Measurements from ENCODE around the gene CLK3. TPM values are rescaled to one million over a fixed set of nuclear protein-coding genes. Genes with fewer than 3 reads are reported as not detected.

The CLK3 gene
- total RNA-seq, 2 experiments from 2014 or later = 118 to 124 TPM

- H3K27ac Mint-ChIP-seq = no peak overlapping the region
Observed at GRCh38 chr15:74604983-74605794, 10.4 kb upstream of the CLK3 start.

DNA sequence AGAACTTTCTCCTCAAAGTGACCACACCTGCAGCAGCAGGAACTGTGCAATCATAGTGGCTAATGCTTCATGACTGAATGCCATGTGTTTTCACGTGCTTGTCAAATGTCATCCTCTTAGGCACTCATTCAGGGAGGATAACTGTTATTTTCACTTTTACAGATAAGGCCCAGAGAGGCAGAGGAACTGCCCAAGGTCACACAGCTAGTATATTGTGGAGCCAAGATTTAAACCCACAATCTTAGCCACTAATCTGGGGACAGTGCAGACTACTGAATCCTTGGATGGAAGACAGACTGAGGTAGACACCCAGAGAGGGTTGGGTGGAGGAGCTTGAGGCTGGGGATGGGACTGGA lies 9.9 kb upstream of the CLK3 start:
- Mint-ChIP-seq H3K27me3 (no peaks in the 10 kb centered on the region), H3K36me3 (no peaks in the 10 kb centered on the region), H3K27ac (no peak overlapping the region), H3K4me1 (ENCODE audit: low read depth) (no peaks in the 10 kb centered on the region), H3K9me3 (no peaks in the 10 kb centered on the region), H3K4me3 (no peak overlapping the region)
- intact Hi-C loops (cut with micrococcal nuclease) = no loop called here
- ChIA-PET CTCF (no interaction called here), POLR2A (no interaction called here)
- no peak for DNase-seq

More at GRCh38 chr15:74604983-74605794, 10.4 kb upstream of the CLK3 start:
- Mint-ChIP-seq H3K27me3 (no peaks in the 10 kb centered on the region), H3K9me3 (no peaks in the 10 kb centered on the region), H3K4me3 (no peak overlapping the region), H3K36me3 (no peaks in the 10 kb centered on the region), H3K4me1 (ENCODE audit: low read depth) (no peaks in the 10 kb centered on the region)
- ChIA-PET CTCF (interaction anchor here (0.6 to 0.8 kb wide), 2 partner anchors 8 to 50 kb away, joined by 3 to 5 read pairs; no protein-coding TSS in a partner anchor), POLR2A (interaction anchor here (2.5 kb wide), 1 partner anchor 9 kb away, joined by 8 read pairs; no protein-coding TSS in a partner anchor)
- intact Hi-C loops (cut with micrococcal nuclease) = no loop called here
- DNase-seq = no peak

GRCh38 chr15:74608786-74609185 lies 6.8 kb upstream of the CLK3 start:
- no peaks in the 10 kb centered on the region for H3K9me3 Mint-ChIP-seq
- H3K36me3 Mint-ChIP-seq = no peaks in the 10 kb centered on the region
- POLR2A ChIA-PET = no interaction called here
- intact Hi-C loops (cut with micrococcal nuclease) = no loop called here
- no peak overlapping the region for H3K27ac Mint-ChIP-seq
- no peak for DNase-seq
- no peaks in the 10 kb centered on the region for H3K4me1 Mint-ChIP-seq (ENCODE audit: low read depth)
- no peaks in the 10 kb centered on the region for H3K27me3 Mint-ChIP-seq
- CTCF ChIA-PET = interaction anchor here (0.5 kb wide), 1 partner anchor 1075 kb away, joined by 3 read pairs; no protein-coding TSS in a partner anchor
- no peak overlapping the region for H3K4me3 Mint-ChIP-seq

DNA sequence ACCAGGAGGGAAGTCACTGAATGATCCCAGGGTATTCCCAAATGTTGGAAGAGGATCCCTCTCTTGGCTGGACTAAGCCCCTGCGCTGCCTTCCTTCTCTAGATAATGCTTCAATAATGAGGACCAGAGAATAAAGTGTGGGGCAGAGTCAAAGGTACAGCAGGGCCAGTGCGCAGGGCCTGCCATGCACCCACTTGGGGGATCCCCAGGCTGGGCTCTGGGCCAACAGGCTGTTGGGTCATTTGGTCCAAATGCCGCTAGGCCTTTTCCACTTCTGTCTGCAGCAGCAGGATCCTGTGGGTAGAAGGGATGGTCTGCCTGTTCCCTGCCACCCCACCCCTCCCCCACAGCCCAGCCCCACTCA lies 5.7 kb upstream of the CLK3 start:
- no peaks in the 10 kb centered on the region for H3K4me1 Mint-ChIP-seq (ENCODE audit: low read depth)
- CTCF ChIA-PET = no interaction called here
- no peak overlapping the region for H3K27ac Mint-ChIP-seq
- POLR2A ChIA-PET = no interaction called here
- intact Hi-C loops (cut with micrococcal nuclease) = no loop called here
- no peak overlapping the region for H3K4me3 Mint-ChIP-seq
- no peaks in the 10 kb centered on the region for H3K27me3 Mint-ChIP-seq
- H3K9me3 Mint-ChIP-seq = no peaks in the 10 kb centered on the region
- no peaks in the 10 kb centered on the region for H3K36me3 Mint-ChIP-seq
- no peak for DNase-seq

- Mint-ChIP-seq H3K27ac (no peak overlapping the region), H3K36me3 (no peaks in the 10 kb centered on the region), H3K4me3 (no peak overlapping the region), H3K27me3 (no peaks in the 10 kb centered on the region), H3K9me3 (no peaks in the 10 kb centered on the region), H3K4me1 (ENCODE audit: low read depth) (no peaks in the 10 kb centered on the region)
- intact Hi-C loops (cut with micrococcal nuclease) = no loop called here
- CTCF ChIA-PET = interaction anchor here (1.0 to 15.5 kb wide), 2 partner anchors 11 to 23 kb away, joined by 3 to 214 read pairs; no protein-coding TSS in a partner anchor
- no peak for DNase-seq
- POLR2A ChIA-PET = no interaction called here
Observed at GRCh38 chr15:74610302-74610951, 5.2 kb upstream of the CLK3 start.

- Mint-ChIP-seq H3K27ac (no peak overlapping the region), H3K27me3 (no peaks in the 10 kb centered on the region), H3K4me1 (ENCODE audit: low read depth) (no peaks in the 10 kb centered on the region), H3K4me3 (no peak overlapping the region), H3K9me3 (no peaks in the 10 kb centered on the region), H3K36me3 (no peaks in the 10 kb centered on the region)
- ChIA-PET POLR2A (no interaction called here), CTCF (interaction anchor here (1.0 to 15.5 kb wide), 2 partner anchors 10 to 22 kb away, joined by 3 to 214 read pairs; no protein-coding TSS in a partner anchor)
- intact Hi-C loops (cut with micrococcal nuclease) = no loop called here
- DNase-seq = no peak
Observed at GRCh38 chr15:74611341-74611740, 4.3 kb upstream of the CLK3 start.

GRCh38 chr15:74611834-74612233 lies 3.8 kb upstream of the CLK3 start:
- Mint-ChIP-seq H3K27ac (no peak overlapping the region), H3K4me1 (ENCODE audit: low read depth) (peaks cover 5% of the 10 kb centered on the region), H3K4me3 (no peak overlapping the region), H3K36me3 (no peaks in the 10 kb centered on the region), H3K9me3 (no peaks in the 10 kb centered on the region), H3K27me3 (no peaks in the 10 kb centered on the region)
- intact Hi-C loops (cut with micrococcal nuclease) = no loop called here
- ChIA-PET CTCF (interaction anchor here (1.0 to 15.5 kb wide), 3 partner anchors 10 to 67 kb away, joined by 4 to 214 read pairs (median 6); no protein-coding TSS in a partner anchor), POLR2A (no interaction called here)
- DNase-seq = no peak

DNA sequence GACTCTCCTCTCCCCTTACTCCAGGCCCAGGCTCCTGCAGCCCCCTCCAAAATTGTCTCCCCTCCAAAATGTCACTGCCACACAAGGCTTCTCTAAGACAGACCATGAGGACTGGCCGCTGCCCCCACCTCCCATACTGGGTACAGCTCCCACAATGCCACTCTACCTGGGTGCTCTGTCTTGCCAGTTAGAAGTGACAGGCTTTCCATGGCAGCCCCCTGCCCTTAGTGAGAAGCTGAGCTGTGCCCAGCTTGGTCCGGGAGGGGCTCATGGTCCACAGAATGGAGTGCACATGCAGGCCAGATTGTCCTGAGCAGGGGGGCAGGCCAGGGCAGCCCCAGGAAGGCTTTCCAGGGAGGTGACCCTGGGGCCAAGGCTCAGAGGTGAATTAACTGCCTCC lies 3.0 kb upstream of the CLK3 start:
- Mint-ChIP-seq H3K27me3 (no peaks in the 10 kb centered on the region), H3K4me1 (ENCODE audit: low read depth) (peaks cover 13% of the 10 kb centered on the region), H3K9me3 (no peaks in the 10 kb centered on the region), H3K4me3 (no peak overlapping the region), H3K36me3 (no peaks in the 10 kb centered on the region), H3K27ac (no peak overlapping the region)
- no peak for DNase-seq
- POLR2A ChIA-PET = interaction anchor here (0.7 to 4.9 kb wide), 3 partner anchors 9 to 72 kb away, joined by 3 to 33 read pairs (median 6); partner anchors contain the start of gene ARID3B
- intact Hi-C loops (cut with micrococcal nuclease) = no loop called here
- CTCF ChIA-PET = interaction anchor here (1.0 to 15.5 kb wide), 4 partner anchors 8 to 68 kb away, joined by 4 to 214 read pairs (median 6); no protein-coding TSS in a partner anchor

DNA sequence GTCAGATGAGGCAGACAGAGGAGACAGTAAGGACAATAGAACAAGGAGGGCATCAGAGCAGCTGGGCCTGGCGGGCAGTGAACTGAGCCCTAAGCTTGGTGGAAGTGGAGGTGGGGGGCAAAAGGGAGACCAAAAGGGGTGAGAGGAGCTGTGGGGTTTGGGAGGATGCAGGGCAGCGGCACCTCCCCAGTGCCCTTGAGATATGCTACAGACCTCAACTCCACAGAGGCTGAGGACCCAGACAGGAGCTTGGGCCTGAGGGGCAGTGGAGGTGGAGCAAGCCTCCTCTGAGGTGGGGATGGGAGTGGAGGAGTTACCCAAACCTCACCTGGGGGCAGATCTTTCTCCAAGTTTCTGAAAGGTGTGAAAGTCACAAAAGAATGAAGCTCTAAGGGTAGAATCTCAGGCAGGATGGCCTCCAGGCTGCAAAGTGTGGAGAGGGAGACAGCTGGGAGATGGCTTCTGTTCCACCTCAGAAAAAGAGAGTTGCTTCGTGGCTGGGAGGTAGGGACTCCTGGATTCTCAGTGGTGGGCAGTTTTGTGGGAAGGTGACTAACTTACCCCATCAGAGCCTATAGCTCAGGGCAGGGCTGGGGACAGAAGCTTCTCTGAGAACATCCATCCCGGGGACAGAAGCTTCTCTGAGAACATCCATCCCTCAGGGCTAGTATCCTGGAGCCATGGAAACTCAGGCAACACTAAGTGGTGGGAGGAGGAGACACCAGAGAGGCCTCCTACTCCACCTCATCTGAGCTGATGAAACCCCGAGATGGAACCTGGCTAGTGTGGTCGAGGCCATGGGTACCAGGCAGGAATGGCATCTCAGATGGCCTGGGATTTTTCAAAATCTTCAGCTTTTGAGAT lies 2.3 kb upstream of the CLK3 start:
- intact Hi-C loops (cut with micrococcal nuclease) = no loop called here
- POLR2A ChIA-PET = interaction anchor here (0.6 to 4.9 kb wide), 7 partner anchors 10 to 152 kb away, joined by 3 to 33 read pairs (median 8); partner anchors contain the start of genes ARID3B and UBL7
- no peaks in the 10 kb centered on the region for H3K27me3 Mint-ChIP-seq
- DNase-seq = peak; percentile 21
- peaks cover 20% of the 10 kb centered on the region for H3K4me1 Mint-ChIP-seq (ENCODE audit: low read depth)
- no peaks in the 10 kb centered on the region for H3K36me3 Mint-ChIP-seq
- H3K4me3 Mint-ChIP-seq = peak overlapping the region; percentile 91
- H3K9me3 Mint-ChIP-seq = no peaks in the 10 kb centered on the region
- CTCF ChIA-PET = interaction anchor here (0.6 to 15.5 kb wide), 9 partner anchors 8 to 239 kb away, joined by 3 to 214 read pairs (median 4); no protein-coding TSS in a partner anchor
- peak overlapping the region; percentile 33 for H3K27ac Mint-ChIP-seq

GRCh38 chr15:74613953-74614743 lies 1.5 kb upstream of the CLK3 start:
- H3K4me1 Mint-ChIP-seq (ENCODE audit: low read depth) = peaks cover 26% of the 10 kb centered on the region
- peak overlapping the region; percentile 91 for H3K4me3 Mint-ChIP-seq
- POLR2A ChIA-PET = interaction anchor here (1.8 to 4.9 kb wide), 5 partner anchors 11 to 153 kb away, joined by 8 to 33 read pairs (median 15); partner anchors contain the start of genes ARID3B and UBL7
- H3K27me3 Mint-ChIP-seq = no peaks in the 10 kb centered on the region
- H3K27ac Mint-ChIP-seq = peak overlapping the region; percentile 54
- CTCF ChIA-PET = interaction anchor here (0.6 to 15.5 kb wide), 10 partner anchors 7 to 242 kb away, joined by 3 to 214 read pairs (median 4); no protein-coding TSS in a partner anchor
- intact Hi-C loops (cut with micrococcal nuclease) = loop anchor here (1.0 to 2.0 kb wide), 3 partner anchors 72 to 837 kb away; partner anchors contain the start of genes SIN3A and UBL7
- H3K9me3 Mint-ChIP-seq = no peaks in the 10 kb centered on the region
- H3K36me3 Mint-ChIP-seq = no peaks in the 10 kb centered on the region
- DNase-seq = no peak

Measured in activated CD4-positive, alpha-beta memory T cell treated with anti-CD3 and anti-CD28 coated beads for 36 hours (primary cell).